Activated CD8-positive, alpha-beta T cell treated with anti-CD3 and anti-CD28 coated beads, Interleukin-2, amount 10 ng/mL, durations not matched to agents 7 days and 5 days (primary cell): Measurements from ENCODE around the gene SH3BP5L. TPM values are rescaled to one million over a fixed set of nuclear protein-coding genes. Genes with fewer than 3 reads are reported as not detected.
A peak's percentile ranks its signal among the peaks of the same experiment; 100 is the strongest.

Source experiments
- ATAC-seq: fragments of 150-1000 bp; cut with Tn5 transposase; one replicate; pipeline ENCODE4 v1.10.0; 2021; ENCODE audit warnings: moderate library complexity
- CTCF ChIA-PET: fragments of 350-600 bp; sonication (Branson Sonifier 250); formaldehyde crosslinking; loops from one replicate; lab custom pipeline; 2021; ENCODE audit warnings: antibody characterized with exemption; lab: Charles Lee
- POLR2A ChIA-PET: fragments of 350-600 bp; sonication (Branson Sonifier 250); formaldehyde crosslinking; loops from one replicate; lab custom pipeline; 2021; ENCODE audit warnings: antibody characterized with exemption; lab: Charles Lee
- DNase-seq: peaks from one replicate; pipeline ENCODE4 v3.0.0-alpha.2; 2020
- H3K27ac Mint-ChIP-seq: one replicate; pipeline ENCODE4 v1.8.0; 2021; ENCODE audit warnings: mild to moderate bottlenecking, mixed read lengths
- H3K27me3 Mint-ChIP-seq: one replicate; pipeline ENCODE4 v1.8.0; 2021; ENCODE audit warnings: low read depth, mixed read lengths
- H3K36me3 Mint-ChIP-seq: one replicate; pipeline ENCODE4 v1.8.0; 2021; ENCODE audit warnings: low read depth, mixed read lengths
- H3K4me1 Mint-ChIP-seq: one replicate; pipeline ENCODE4 v1.8.0; 2021; ENCODE audit warnings: low read depth, mixed read lengths
- H3K4me3 Mint-ChIP-seq: one replicate; pipeline ENCODE4 v1.8.0; 2021; ENCODE audit warnings: mild to moderate bottlenecking, mixed read lengths
- H3K9me3 Mint-ChIP-seq: one replicate; pipeline ENCODE4 v1.8.0; 2022; ENCODE audit warnings: mixed read lengths; ENCODE audit not compliant: insufficient read depth
- total RNA-seq, 2 experiments: library from RNA; stranded (reverse); gene quantifications; one replicate each; pipeline ENCODE4 v1.2.3, GENCODE V29; 2021

SH3BP5L gene
- total RNA-seq, 2 experiments from 2014 or later, result 28.9 to 31.4 TPM

DNA sequence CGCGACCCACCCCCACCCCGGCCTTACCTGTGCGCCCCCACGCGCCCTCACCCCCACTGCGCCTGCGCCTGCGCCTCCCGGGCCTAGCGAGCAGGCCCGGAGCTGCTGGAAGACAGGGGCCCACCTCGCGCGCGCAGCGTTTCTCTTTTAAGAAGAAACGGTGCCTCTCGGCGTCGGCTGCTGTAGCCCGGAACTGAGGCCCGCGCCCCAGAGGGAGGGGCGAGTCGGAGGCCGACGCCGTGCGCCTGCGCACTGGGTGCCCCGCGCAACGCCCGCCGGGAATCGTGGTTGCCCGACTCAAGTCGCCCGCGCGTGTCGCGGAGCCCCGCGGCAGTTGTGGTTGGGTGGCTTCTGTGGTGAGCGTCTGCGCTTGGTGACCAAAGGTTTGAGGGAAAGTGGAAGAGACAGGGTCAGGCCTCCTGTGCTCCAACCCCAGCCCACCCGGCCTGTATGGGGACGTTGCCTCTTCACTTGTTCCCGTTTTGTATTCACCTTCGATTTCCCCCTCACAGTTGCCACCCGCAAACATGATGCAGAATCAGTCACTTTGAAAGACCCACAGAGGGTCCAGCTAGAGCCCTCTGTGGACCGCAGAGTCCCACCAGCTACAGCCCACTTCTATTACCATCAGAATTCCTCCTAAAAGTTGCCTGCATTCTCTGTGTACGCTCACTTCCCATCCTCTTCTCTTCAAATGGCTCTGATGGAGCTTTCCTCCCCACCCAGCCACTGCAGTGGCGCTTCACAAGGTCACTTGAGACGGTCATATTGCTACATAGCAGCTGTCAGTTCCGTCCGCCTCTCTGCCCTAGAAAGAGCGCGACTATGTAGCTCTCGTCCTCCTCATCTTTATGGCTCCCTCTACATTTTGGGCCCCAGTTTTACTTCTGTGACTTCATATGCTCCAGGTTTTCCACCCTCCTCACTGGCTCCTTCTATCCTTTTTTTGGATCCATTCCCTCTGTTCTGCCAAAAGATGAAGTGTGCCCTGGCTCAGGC lies 33.5 kb upstream of the SH3BP5L start, which contains the start of gene ZNF692:
TSS of gene ZNF692 (minus strand) at position 195 of the 999 bp plus-strand sequence. CDS start 776 bp downstream, outside the sequence.
- peak; percentile 98 for DNase-seq
- ChIA-PET POLR2A (interaction anchor here (1.1 to 2.9 kb wide), 6 partner anchors 9 to 67 kb away, joined by 3 to 43 read pairs (median 4); partner anchors contain the start of genes SH3BP5L and ZNF672), CTCF (interaction anchor here (0.8 to 4.9 kb wide), 14 partner anchors 9 to 236 kb away, joined by 3 to 33 read pairs (median 5); partner anchors contain the start of genes PGBD2, SH3BP5L and ZNF672)
- Mint-ChIP-seq H3K36me3 (peaks cover 37% of the 10 kb centered on the region), H3K4me3 (peak within 1 kb of the TSS; percentile 92), H3K4me1 (peaks cover 36% of the 10 kb centered on the region), H3K27ac (peak within 1 kb of the TSS; percentile 97), H3K9me3 (no peaks in the 10 kb centered on the region), H3K27me3 (peaks cover 6% of the 10 kb centered on the region)
- ATAC-seq, result peak; percentile 87

DNA sequence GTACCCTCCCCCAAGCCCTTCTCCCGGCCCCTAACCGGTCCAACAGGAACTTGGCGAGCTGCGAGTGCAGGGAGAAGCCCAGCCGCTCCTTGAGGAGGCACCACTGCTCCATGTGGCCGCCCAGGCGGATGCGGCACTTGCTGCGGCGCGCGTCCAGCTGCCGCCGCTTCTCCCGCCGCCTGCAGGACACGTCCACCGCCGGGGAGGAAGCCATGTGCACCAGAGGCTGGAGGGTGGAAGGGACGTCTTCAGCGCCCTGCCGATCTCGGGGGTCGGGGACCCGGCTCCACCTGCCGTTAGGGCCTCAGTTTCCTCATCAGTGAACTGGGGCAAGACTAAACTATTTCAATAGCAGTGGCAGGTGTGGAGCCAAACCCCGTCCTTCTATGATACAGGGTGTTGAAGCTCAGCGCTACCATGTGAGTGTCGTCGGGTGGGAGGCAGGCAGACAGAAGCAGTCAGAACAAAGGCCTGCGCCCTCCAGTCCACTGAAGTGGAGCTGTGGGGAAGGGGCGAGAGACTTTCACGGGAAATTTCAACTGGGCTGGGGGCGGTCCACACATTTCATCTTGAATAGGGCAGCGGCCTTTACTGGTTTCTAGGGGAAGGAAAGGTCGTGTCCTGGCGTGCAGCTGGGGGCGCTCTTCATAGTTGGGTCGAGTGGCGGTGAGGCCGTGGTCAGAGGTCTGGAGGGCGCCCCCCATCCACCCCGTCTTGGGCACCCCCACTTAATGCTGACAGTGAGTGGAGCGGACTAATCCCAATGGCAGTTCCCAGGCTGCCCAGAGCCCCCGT lies 32.6 kb upstream of the SH3BP5L start:
- POLR2A ChIA-PET, result interaction anchor here (1.1 to 2.9 kb wide), 5 partner anchors 15 to 68 kb away, joined by 3 to 43 read pairs (median 3); partner anchors contain the start of genes SH3BP5L and ZNF672
- H3K27ac Mint-ChIP-seq, result peak overlapping the region; percentile 97
- ATAC-seq (peak; percentile 40), DNase-seq (peak; percentile 48)
- H3K27me3 Mint-ChIP-seq, result peaks cover 6% of the 10 kb centered on the region
- peak overlapping the region; percentile 92 for H3K4me3 Mint-ChIP-seq
- no peaks in the 10 kb centered on the region for H3K9me3 Mint-ChIP-seq
- CTCF ChIA-PET, result interaction anchor here (0.9 to 4.9 kb wide), 12 partner anchors 8 to 72 kb away, joined by 3 to 33 read pairs (median 6); partner anchors contain the start of genes PGBD2, SH3BP5L and ZNF672
- peaks cover 42% of the 10 kb centered on the region for H3K36me3 Mint-ChIP-seq
- H3K4me1 Mint-ChIP-seq, result peaks cover 28% of the 10 kb centered on the region

- ATAC-seq (no peak), DNase-seq (no peak)
- Mint-ChIP-seq H3K4me3 (peak overlapping the region; percentile 92), H3K27me3 (peaks cover 6% of the 10 kb centered on the region), H3K36me3 (peaks cover 40% of the 10 kb centered on the region), H3K9me3 (no peaks in the 10 kb centered on the region), H3K27ac (peak overlapping the region; percentile 97), H3K4me1 (peaks cover 25% of the 10 kb centered on the region)
- CTCF ChIA-PET, result interaction anchor here (1.0 to 4.9 kb wide), 9 partner anchors 11 to 57 kb away, joined by 3 to 33 read pairs (median 9); partner anchors contain the start of genes SH3BP5L and ZNF672
- POLR2A ChIA-PET, result interaction anchor here (1.1 to 2.9 kb wide), 4 partner anchors 15 to 49 kb away, joined by 3 to 43 read pairs (median 10); partner anchors contain the start of genes SH3BP5L and ZNF672
Measured at GRCh38 chr1:248857749-248858095, 32.0 kb upstream of the SH3BP5L start.

GRCh38 chr1:248857201-248857600 lies 31.5 kb upstream of the SH3BP5L start:
- peaks cover 37% of the 10 kb centered on the region for H3K36me3 Mint-ChIP-seq
- POLR2A ChIA-PET, result interaction anchor here (1.0 kb wide), 1 partner anchor 20 kb away, joined by 3 read pairs; no protein-coding TSS in a partner anchor
- ATAC-seq (no peak), DNase-seq (no peak)
- H3K27me3 Mint-ChIP-seq, result peaks cover 3% of the 10 kb centered on the region
- peak overlapping the region; percentile 92 for H3K4me3 Mint-ChIP-seq
- CTCF ChIA-PET, result interaction anchor here (0.6 to 4.9 kb wide), 2 partner anchors 15 to 31 kb away, joined by 3 to 28 read pairs; no protein-coding TSS in a partner anchor
- no peaks in the 10 kb centered on the region for H3K9me3 Mint-ChIP-seq
- peaks cover 20% of the 10 kb centered on the region for H3K4me1 Mint-ChIP-seq
- peak overlapping the region; percentile 97 for H3K27ac Mint-ChIP-seq

- ATAC-seq (no peak), DNase-seq (no peak)
- H3K9me3 Mint-ChIP-seq, result no peaks in the 10 kb centered on the region
- POLR2A ChIA-PET, result no interaction called here
- H3K27ac Mint-ChIP-seq, result peak overlapping the region; percentile 25
- H3K36me3 Mint-ChIP-seq, result peaks cover 37% of the 10 kb centered on the region
- no peak overlapping the region for H3K4me3 Mint-ChIP-seq
- H3K27me3 Mint-ChIP-seq, result no peaks in the 10 kb centered on the region
- H3K4me1 Mint-ChIP-seq, result peaks cover 17% of the 10 kb centered on the region
- CTCF ChIA-PET, result no interaction called here
Measured at GRCh38 chr1:248856176-248856575, 30.5 kb upstream of the SH3BP5L start.

DNA sequence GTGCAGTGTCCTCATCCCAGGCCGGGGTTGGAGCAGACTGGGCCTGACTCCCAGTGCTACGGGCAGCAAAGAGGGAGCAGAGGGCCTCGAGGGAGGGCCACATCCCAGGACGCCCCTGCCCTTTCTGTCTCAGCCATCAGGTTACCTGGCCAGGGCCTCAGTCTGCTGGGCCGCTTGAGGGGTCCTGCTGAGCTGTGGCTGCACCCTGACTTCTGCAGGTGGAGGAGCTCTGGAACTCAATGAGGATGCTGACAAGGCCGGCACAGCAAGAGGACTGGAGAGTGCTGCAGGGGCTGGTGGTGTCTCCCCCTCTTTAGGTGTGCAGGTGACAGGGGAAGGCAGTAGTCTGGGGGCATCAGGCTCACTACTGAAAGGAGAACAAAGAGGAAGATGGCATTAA lies 29.9 kb upstream of the SH3BP5L start:
- H3K27me3 Mint-ChIP-seq, result no peaks in the 10 kb centered on the region
- CTCF ChIA-PET, result no interaction called here
- no peaks in the 10 kb centered on the region for H3K9me3 Mint-ChIP-seq
- POLR2A ChIA-PET, result no interaction called here
- H3K4me3 Mint-ChIP-seq, result no peak overlapping the region
- ATAC-seq, result no peak
- H3K36me3 Mint-ChIP-seq, result peaks cover 37% of the 10 kb centered on the region
- H3K27ac Mint-ChIP-seq, result no peak overlapping the region
- H3K4me1 Mint-ChIP-seq, result peaks cover 17% of the 10 kb centered on the region
- no peak for DNase-seq

GRCh38 chr1:248853663-248854375 lies 28.1 kb upstream of the SH3BP5L start:
- ATAC-seq, result peak; percentile 48

GRCh38 chr1:248852481-248853405 lies 27.0 kb upstream of the SH3BP5L start:
- no peak overlapping the region for H3K4me3 Mint-ChIP-seq
- H3K27me3 Mint-ChIP-seq, result no peaks in the 10 kb centered on the region
- DNase-seq (no peak), ATAC-seq (no peak)
- peaks cover 4% of the 10 kb centered on the region for H3K4me1 Mint-ChIP-seq
- ChIA-PET CTCF (interaction anchor here (1.1 kb wide), 1 partner anchor 9 kb away, joined by 3 read pairs; no protein-coding TSS in a partner anchor), POLR2A (no interaction called here)
- no peaks in the 10 kb centered on the region for H3K9me3 Mint-ChIP-seq
- H3K36me3 Mint-ChIP-seq, result peaks cover 50% of the 10 kb centered on the region
- H3K27ac Mint-ChIP-seq, result no peak overlapping the region

More at GRCh38 chr1:248853663-248854375, 28.1 kb upstream of the SH3BP5L start:
- Mint-ChIP-seq H3K9me3 (no peaks in the 10 kb centered on the region), H3K36me3 (peaks cover 48% of the 10 kb centered on the region), H3K27ac (no peak overlapping the region), H3K27me3 (no peaks in the 10 kb centered on the region), H3K4me1 (peaks cover 4% of the 10 kb centered on the region), H3K4me3 (peak overlapping the region; percentile 59)
- CTCF ChIA-PET, result interaction anchor here (1.0 to 1.1 kb wide), 3 partner anchors 10 to 27 kb away, joined by 3 to 6 read pairs (median 3); no protein-coding TSS in a partner anchor
- POLR2A ChIA-PET, result interaction anchor here (1.4 kb wide), 1 partner anchor 14 kb away, joined by 5 read pairs; no protein-coding TSS in a partner anchor
- DNase-seq, result peak; percentile 71

DNA sequence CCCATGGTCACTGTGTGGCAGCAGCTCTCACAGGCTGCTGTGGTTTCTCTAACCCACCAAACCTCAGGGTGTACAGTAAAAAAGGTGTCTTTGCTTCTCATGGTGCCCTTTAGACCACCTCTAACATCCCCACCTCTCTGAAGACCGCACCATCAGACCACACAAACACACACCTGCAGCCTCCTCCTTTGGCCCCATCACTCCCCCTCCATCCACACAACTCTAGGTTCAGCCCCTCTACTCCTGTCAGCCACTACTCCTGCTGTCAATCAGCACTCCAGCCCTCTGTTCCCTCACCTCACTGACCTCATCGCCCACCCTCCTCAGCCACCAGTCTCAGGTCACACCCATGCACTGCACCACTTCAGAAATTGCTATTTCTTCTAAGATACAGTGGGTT lies 25.7 kb upstream of the SH3BP5L start:
- ATAC-seq, result no peak
- peaks cover 50% of the 10 kb centered on the region for H3K36me3 Mint-ChIP-seq
- no peaks in the 10 kb centered on the region for H3K4me1 Mint-ChIP-seq
- H3K27me3 Mint-ChIP-seq, result no peaks in the 10 kb centered on the region
- no peaks in the 10 kb centered on the region for H3K9me3 Mint-ChIP-seq
- ChIA-PET CTCF (interaction anchor here (1.6 kb wide), 1 partner anchor 13 kb away, joined by 5 read pairs; the partner anchor contains the start of gene ZNF672), POLR2A (no interaction called here)
- no peak overlapping the region for H3K27ac Mint-ChIP-seq
- no peak for DNase-seq
- H3K4me3 Mint-ChIP-seq, result no peak overlapping the region
